Measurements from ENCODE around the gene KIF4B.
"Not testable (repeated sequence)": the region's sequence is repeated elsewhere in the genome, so short reads cannot be mapped to it uniquely, and the experiment has no call there.

Gene KIF4B, protein sequence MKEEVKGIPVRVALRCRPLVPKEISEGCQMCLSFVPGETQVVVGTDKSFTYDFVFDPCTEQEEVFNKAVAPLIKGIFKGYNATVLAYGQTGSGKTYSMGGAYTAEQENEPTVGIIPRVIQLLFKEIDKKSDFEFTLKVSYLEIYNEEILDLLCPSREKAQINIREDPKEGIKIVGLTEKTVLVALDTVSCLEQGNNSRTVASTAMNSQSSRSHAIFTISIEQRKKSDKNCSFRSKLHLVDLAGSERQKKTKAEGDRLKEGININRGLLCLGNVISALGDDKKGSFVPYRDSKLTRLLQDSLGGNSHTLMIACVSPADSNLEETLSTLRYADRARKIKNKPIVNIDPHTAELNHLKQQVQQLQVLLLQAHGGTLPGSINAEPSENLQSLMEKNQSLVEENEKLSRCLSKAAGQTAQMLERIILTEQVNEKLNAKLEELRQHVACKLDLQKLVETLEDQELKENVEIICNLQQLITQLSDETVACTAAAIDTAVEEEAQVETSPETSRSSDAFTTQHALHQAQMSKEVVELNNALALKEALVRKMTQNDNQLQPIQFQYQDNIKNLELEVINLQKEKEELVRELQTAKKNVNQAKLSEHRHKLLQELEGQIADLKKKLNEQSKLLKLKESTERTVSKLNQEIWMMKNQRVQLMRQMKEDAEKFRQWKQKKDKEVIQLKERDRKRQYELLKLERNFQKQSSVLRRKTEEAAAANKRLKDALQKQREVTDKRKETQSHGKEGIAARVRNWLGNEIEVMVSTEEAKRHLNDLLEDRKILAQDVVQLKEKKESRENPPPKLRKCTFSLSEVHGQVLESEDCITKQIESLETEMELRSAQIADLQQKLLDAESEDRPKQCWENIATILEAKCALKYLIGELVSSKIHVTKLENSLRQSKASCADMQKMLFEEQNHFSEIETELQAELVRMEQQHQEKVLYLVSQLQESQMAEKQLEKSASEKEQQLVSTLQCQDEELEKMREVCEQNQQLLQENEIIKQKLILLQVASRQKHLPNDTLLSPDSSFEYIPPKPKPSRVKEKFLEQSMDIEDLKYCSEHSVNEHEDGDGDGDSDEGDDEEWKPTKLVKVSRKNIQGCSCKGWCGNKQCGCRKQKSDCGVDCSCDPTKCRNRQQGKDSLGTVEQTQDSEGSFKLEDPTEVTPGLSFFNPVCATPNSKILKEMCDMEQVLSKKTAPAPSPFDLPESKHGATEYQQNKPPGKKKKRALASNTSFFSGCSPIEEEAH
- 0 to 0.24 (median 0.09) reads per million in 4 experiments for total RNA-seq

GRCh38 chr5:155013526-155013925 lies at the start of gene KIF4B:
Gene KIF4B (plus strand): TSS chr5:155013755. CDS start chr5:155013860, 105 bp downstream.
- DNase-seq, result no peak

- no peak for DNase-seq
Observed at GRCh38 chr5:154966081-154966841, 47.3 kb upstream of the KIF4B start.

GRCh38 chr5:154966874-154967273 lies 46.7 kb upstream of the KIF4B start:
- DNase-seq, result no peak

- no peak for DNase-seq
Observed at GRCh38 chr5:154967421-154968024, 46.0 kb upstream of the KIF4B start.

DNA sequence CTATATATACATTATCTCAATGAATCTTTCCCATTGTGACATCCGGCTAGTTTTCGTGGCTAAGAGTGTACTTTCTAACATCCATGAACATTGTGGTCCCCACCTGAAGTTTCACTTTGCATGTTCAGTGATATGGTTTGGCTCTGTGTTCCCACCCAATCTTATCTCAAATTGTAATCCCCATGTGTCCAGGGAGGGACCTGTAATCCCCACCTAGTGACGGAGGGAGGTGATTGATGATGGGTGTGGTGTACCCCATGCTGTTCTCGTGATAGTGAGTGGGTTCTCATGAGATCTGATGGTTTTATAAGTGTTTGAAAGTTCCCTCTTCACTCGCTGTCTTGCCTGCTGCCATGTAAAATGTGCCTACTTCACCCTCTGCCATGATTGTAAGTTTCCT lies 44.6 kb upstream of the KIF4B start:
- no peak for DNase-seq

DNA sequence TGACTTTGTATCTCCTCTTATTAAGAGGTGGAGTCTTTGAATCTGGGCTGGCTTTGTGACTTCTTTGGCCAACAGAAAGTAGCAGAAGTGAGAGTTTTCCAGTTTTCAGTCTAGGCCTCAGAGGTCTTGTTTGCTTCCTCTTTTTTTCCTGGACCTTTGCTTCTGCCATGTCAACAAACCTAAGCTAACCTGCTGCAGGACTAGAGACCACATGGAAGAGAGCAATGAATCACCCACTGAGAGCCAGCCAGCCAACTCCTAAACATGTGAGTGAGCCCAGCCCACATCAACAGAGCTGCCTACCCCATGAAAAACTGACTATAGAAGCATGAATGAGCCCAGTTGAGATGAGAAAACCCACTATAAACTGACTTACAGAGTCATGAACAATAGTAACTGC lies 42.8 kb upstream of the KIF4B start:
- DNase-seq, result no peak

GRCh38 chr5:154971501-154971900 lies 42.1 kb upstream of the KIF4B start:
- no peak for DNase-seq

DNA sequence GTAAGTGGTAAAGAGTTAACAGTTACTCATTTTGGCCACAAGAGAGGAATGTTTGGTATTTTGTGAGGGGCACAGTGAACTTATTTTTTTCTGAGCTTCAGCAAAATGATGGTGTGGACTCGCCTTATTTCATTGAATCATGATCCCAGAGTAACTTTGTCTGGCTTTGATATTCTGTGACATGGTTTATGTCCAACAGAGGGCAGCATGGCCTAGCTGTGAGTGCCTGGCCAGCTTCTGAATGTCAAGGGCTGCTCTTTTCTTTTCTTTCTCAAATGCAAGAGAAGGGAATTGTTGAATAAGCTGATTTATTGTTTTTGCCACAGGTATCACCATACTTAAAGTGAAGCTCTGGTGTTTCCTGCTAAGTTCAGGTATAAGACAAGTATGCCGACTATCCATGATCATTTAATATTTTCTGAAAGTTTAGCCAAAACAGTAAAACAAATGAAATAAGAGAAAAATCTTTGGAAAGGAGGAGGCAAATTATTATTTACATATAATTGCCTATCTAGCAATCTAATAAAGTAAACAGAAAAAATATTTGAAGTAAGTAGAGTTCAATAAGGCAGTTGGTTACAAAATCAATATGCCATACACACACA lies 41.0 kb upstream of the KIF4B start:
- DNase-seq, result no peak

DNA sequence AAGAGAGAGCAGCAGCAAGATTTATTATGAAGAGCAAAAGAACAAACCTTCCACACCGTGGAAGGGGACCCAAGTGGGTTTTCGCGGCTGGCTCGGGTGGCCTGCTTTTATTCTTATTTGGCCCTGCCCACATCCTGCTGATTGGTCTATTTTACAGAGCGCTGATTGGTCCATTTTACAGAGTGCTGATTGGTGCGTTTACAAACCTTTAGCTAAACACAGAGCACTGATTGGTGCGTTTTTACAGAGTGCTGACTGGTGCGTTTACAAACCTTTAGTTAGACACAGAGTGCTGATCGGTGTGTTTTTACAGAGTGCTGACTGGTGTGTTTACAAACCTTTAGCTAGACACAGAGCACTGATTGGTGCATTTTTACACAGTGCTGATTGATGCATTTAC lies 37.5 kb upstream of the KIF4B start:
- DNase-seq, result not testable (repeated sequence)

DNA sequence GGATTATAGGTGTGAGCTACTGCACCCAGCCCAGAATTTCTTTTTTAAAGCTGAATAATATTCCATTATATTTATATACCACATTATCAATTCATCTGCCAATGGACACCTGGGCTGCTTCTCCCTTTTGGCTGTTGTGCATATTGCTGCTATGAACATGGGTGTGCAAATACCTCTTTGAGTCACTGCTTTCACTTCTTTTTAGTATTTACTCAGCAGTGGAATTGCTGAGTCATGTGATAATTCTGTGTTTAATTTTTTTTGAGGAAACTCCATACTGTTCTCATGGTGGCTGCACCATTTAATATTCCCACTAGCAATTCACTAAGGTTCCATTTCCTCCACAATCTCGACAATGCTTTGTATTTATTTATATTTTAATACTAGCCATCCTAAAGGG lies 36.1 kb upstream of the KIF4B start:
- no peak for DNase-seq

GRCh38 chr5:154978294-154978693 lies 35.3 kb upstream of the KIF4B start:
- DNase-seq, result not testable (repeated sequence)

DNA sequence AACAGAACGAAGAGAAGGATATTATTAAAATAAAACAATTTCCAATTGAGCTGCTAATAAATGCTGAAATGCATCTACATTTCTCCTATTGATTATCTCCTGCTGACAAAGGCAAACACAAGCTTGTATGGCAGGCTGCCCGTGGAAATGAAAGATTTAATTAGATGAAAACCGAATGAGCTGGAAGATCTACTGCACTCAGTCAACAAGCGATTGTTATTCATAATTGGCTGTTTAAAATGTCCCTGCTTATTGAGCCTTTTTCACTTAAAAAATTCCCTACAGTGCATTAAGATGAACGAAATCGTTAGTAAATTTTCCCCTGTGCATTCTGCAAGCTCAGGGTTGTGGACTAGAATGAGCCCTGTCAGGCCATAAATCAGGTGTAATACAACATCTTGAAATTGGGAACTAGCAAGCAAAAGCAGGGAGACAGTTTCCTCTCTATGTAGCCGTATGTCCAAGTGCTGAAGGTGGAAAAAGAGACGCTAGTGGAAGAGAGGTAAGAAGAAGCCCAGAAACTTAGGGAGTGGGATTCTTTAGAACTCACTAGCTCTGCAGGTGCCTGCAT lies 28.5 kb upstream of the KIF4B start:
- DNase-seq, result no peak

DNA sequence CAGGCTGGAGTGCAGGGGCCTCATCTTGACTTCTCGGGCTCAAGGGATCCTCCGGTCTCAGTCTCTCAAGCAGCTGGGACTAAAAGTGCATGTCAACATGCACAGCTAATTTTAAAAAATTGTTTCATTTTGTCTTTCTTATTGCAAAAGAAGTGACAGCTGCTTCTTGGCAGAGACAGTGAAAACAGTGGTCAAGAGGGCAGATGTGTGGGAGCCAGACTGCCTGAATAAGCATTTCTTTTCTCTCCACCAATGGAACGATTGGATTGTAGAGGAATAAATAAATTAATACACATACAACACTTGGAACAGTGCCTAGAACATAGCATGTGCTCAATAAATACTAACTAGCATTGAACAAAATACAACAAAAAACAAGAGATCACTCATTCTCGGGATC lies 27.4 kb upstream of the KIF4B start:
- DNase-seq, result no peak

GRCh38 chr5:154989626-154990025 lies 23.9 kb upstream of the KIF4B start:
- no peak for DNase-seq

DNA sequence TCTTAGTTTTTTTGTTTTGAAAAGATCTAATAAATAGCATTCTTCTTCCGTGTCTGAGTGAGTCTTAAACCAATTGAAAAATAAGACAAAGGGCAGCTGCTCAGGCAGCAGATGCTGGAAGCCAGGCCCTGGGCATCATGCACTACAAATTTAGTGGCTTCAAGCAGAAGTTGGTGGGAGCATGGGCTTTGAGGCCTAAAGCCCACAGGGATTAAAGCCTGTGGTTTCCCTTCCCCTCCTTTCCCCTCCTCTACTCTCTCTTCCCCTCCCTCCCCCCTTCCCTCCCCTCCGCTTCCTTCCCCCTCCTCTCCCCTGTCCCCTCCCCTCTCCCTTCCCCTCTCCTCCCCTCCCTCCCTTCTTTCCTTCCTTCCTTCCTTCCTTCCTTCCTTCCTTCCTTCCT lies 20.1 kb upstream of the KIF4B start:
- no peak for DNase-seq

DNA sequence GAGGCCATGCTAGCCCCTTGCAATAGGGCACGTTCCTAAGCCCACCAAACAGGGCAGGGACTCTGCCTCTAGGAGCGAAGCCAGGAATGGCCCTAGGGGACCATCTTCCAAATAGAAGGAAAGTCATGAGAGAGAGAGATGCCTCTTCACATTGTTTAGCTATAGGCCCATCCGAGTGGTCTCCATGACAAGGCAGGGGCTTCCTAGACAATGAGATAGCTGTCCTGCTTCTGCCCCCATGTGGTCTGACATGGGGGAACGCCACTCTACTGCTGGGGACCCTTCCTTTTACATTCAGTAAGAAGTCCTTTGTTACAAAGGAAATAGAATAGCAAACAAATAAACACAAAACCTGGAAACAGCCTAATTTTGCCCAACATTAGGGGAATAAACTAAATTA lies 17.9 kb upstream of the KIF4B start:
- no peak for DNase-seq

- DNase-seq, result no peak
Observed at GRCh38 chr5:154997746-154998145, 15.8 kb upstream of the KIF4B start.

GRCh38 chr5:154999865-155000264 lies 13.7 kb upstream of the KIF4B start:
- DNase-seq, result no peak

DNA sequence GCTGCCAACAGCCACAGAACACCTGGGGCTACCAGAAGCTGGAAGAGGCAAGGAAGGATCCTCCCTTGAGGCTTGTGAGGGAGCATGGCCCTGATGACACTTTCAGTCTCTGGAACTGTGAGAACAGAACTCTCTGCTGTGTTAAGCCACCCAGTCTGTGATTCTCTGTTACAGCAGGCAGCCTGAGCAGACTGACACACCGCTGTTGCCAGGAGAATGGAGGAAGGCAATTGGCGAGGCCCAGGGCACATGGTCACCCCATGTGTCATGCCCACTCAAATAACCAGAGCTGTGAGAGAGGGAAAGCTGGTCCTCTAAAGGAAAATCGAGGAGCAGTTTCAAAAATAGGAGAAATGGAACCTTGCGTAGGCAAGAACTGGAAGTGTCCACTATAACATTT lies 12.0 kb upstream of the KIF4B start:
- DNase-seq, result no peak

GRCh38 chr5:155002722-155003121 lies 10.8 kb upstream of the KIF4B start:
- DNase-seq, result not testable (repeated sequence)

- DNase-seq, result no peak
Observed at GRCh38 chr5:155004138-155004744, 9.3 kb upstream of the KIF4B start.

Measured in effector CD8-positive, alpha-beta T cell (primary cell).